Loucy (cell line): Measurements from ENCODE around the gene PODNL1.

Experiments used
- H2AFZ ChIP-seq: fragments of 200-600 bp; sonication (generic); 2 replicates; pipeline ENCODE4 v1.6.0; 2016; ENCODE audit warnings: antibody characterized with exemption, mild to moderate bottlenecking, low read length, moderate library complexity
- H3F3A ChIP-seq: fragments of 200-600 bp; 2 replicates; pipeline ENCODE4 v1.6.0; 2016; ENCODE audit warnings: antibody characterized with exemption, low read depth, mild to moderate bottlenecking
- H3K27me3 ChIP-seq: fragments of 200-600 bp; sonication (generic); 2 replicates; pipeline ENCODE4 v1.6.1; 2014; ENCODE audit warnings: low read length, mild to moderate bottlenecking; ENCODE audit not compliant: insufficient read depth, poor library complexity, severe bottlenecking
- H3K36me3 ChIP-seq: fragments of 200-600 bp; sonication (generic); 2 replicates; pipeline ENCODE4 v1.6.1; 2016; ENCODE audit warnings: low read length; ENCODE audit not compliant: insufficient read depth
- H3K4me1 ChIP-seq: fragments of 200-600 bp; sonication (generic); 2 replicates; pipeline ENCODE4 v1.5.1; 2014; ENCODE audit warnings: low read length, mild to moderate bottlenecking; ENCODE audit not compliant: insufficient read depth, poor library complexity, severe bottlenecking
- H3K4me2 ChIP-seq: fragments of 200-600 bp; sonication (generic); 2 replicates; pipeline ENCODE4 v1.6.0; 2014; ENCODE audit warnings: antibody characterized with exemption, low read length, low read depth, mild to moderate bottlenecking; ENCODE audit not compliant: poor library complexity, severe bottlenecking
- H3K4me3 ChIP-seq: fragments of 200-600 bp; sonication (generic); 2 replicates; pipeline ENCODE4 v1.5.1; 2014; ENCODE audit warnings: low read length, mild to moderate bottlenecking, mixed read lengths; ENCODE audit not compliant: poor library complexity, severe bottlenecking
- H3K79me2 ChIP-seq: fragments of 200-600 bp; sonication (generic); 2 replicates; pipeline ENCODE4 v1.6.1; 2014; ENCODE audit warnings: low read length; ENCODE audit not compliant: insufficient read depth
- H3K9ac ChIP-seq: fragments of 200-600 bp; sonication (generic); 2 replicates; pipeline ENCODE4 v1.6.0; 2014; ENCODE audit warnings: mild to moderate bottlenecking, low read depth, low read length, moderate library complexity; ENCODE audit not compliant: poor library complexity, severe bottlenecking
- H3K9me2 ChIP-seq: fragments of 200-600 bp; sonication (generic); replicated peaks from 2 replicates; pipeline ENCODE4 v1.6.1; 2016; ENCODE audit warnings: low read depth, low read length, mixed read lengths
- H3K9me3 ChIP-seq: fragments of 200-600 bp; sonication (generic); 2 replicates; pipeline ENCODE4 v1.6.1; 2014; ENCODE audit warnings: mild to moderate bottlenecking, antibody characterized with exemption, low read length, low read depth; ENCODE audit not compliant: insufficient read depth
- H4K20me1 ChIP-seq: fragments of 200-600 bp; sonication (generic); 2 replicates; pipeline ENCODE4 v1.6.0; 2014; ENCODE audit warnings: antibody characterized with exemption, low read length, mild to moderate bottlenecking; ENCODE audit not compliant: insufficient read depth, poor library complexity, severe bottlenecking
- CTCF ChIP-seq: fragments of 200-600 bp; sonication (generic); conservative IDR thresholded peaks from 2 replicates; pipeline ENCODE4 v1.5.1; 2014; ENCODE audit warnings: mild to moderate bottlenecking, antibody characterized with exemption, low read length
- EZH2phosphoT487 ChIP-seq: fragments of 200-600 bp; IDR thresholded peaks from 2 replicates; pipeline ENCODE4 v1.6.1; 2018; ENCODE audit warnings: antibody characterized with exemption, mild to moderate bottlenecking, moderate library complexity, borderline replicate concordance

PODNL1 gene

GRCh38 chr19:13952931-13953531 lies 14.8 kb upstream of the PODNL1 start:
- TF ChIP-seq CTCF = no peak
- TF ChIP-seq EZH2phosphoT487 = no peak
- no peaks in the 10 kb centered on the region for H3K27me3 ChIP-seq
- H3K79me2 ChIP-seq = peaks cover 55% of the 10 kb centered on the region
- no peaks in the 10 kb centered on the region for H3K9me2 ChIP-seq
- H4K20me1 ChIP-seq = peaks cover 19% of the 10 kb centered on the region
- peak overlapping the region; percentile 94 for H3K4me2 ChIP-seq
- H3K9me3 ChIP-seq = no peaks in the 10 kb centered on the region
- no peak overlapping the region for H2AFZ ChIP-seq
- no peaks in the 10 kb centered on the region for H3F3A ChIP-seq
- H3K4me1 ChIP-seq = peaks cover 10% of the 10 kb centered on the region
- H3K36me3 ChIP-seq = peaks cover 30% of the 10 kb centered on the region; the same call in 1 of the 2 replicates
- peak overlapping the region; percentile 92 for H3K9ac ChIP-seq
- H3K4me3 ChIP-seq = peak overlapping the region; percentile 93

- peak within 1 kb of the TSS; percentile 92 for H3K9ac ChIP-seq
- H3K27me3 ChIP-seq = no peaks in the 10 kb centered on the region
- peaks cover 50% of the 10 kb centered on the region for H3K79me2 ChIP-seq
- H2AFZ ChIP-seq = peak within 1 kb of the TSS; percentile 71
- H3F3A ChIP-seq = no peaks in the 10 kb centered on the region
- peak within 1 kb of the TSS; percentile 94 for H3K4me2 ChIP-seq
- peaks cover 10% of the 10 kb centered on the region for H3K4me1 ChIP-seq
- H3K4me3 ChIP-seq = peak within 1 kb of the TSS; percentile 93
- H3K36me3 ChIP-seq = peaks cover 23% of the 10 kb centered on the region; the same call in 1 of the 2 replicates
- H3K9me2 ChIP-seq = no peaks in the 10 kb centered on the region
- no peak for TF ChIP-seq EZH2phosphoT487
- TF ChIP-seq CTCF = no peak
- H4K20me1 ChIP-seq = peaks cover 19% of the 10 kb centered on the region
- no peaks in the 10 kb centered on the region for H3K9me3 ChIP-seq
Measured at GRCh38 chr19:13952154-13952930, 14.1 kb upstream of the PODNL1 start, which contains the start of gene DCAF15. Gene DCAF15 (plus strand): TSS chr19:13952509. CDS start chr19:13952513, 4 bp downstream.

GRCh38 chr19:13951799-13952153 lies 13.6 kb upstream of the PODNL1 start:
- H2AFZ ChIP-seq = peak overlapping the region; percentile 71
- H3K9ac ChIP-seq = no peak overlapping the region
- no peak for TF ChIP-seq EZH2phosphoT487
- no peak for TF ChIP-seq CTCF
- H4K20me1 ChIP-seq = peaks cover 19% of the 10 kb centered on the region
- H3K27me3 ChIP-seq = no peaks in the 10 kb centered on the region
- peaks cover 10% of the 10 kb centered on the region for H3K4me1 ChIP-seq
- H3F3A ChIP-seq = no peaks in the 10 kb centered on the region
- H3K79me2 ChIP-seq = peaks cover 44% of the 10 kb centered on the region
- peak overlapping the region; percentile 59 for H3K4me2 ChIP-seq
- H3K9me2 ChIP-seq = no peaks in the 10 kb centered on the region
- peak overlapping the region; percentile 93 for H3K4me3 ChIP-seq
- no peaks in the 10 kb centered on the region for H3K9me3 ChIP-seq
- peaks cover 17% of the 10 kb centered on the region; the same call in 1 of the 2 replicates for H3K36me3 ChIP-seq
